GM23338 (cell line): Measurements from ENCODE around the gene CTDSPL. TPM values are rescaled to one million over a fixed set of nuclear protein-coding genes. Genes with fewer than 3 reads are reported as not detected.

Experiments
- ATAC-seq: fragments of 200-7000 bp; cut with Tn5 transposase; 3 replicates; pipeline ENCODE4 v1.9.1; 2020
- DNase-seq: peaks from one replicate; pipeline ENCODE4 v3.0.0-alpha.2; 2015; ENCODE audit warnings: low spot score
- H2AFZ ChIP-seq: fragments of 200-600 bp; sonication (generic); 2 replicates; pipeline ENCODE4 v1.8.0; 2016; ENCODE audit warnings: antibody characterized with exemption, mild to moderate bottlenecking, moderate library complexity
- H3F3A ChIP-seq: fragments of 200-600 bp; sonication (generic); replicated peaks from 2 replicates; pipeline ENCODE4 v1.8.0; 2017; ENCODE audit warnings: antibody characterized with exemption, mixed run types, low read depth
- H3K27ac ChIP-seq: fragments of 200-600 bp; sonication (generic); 2 replicates; pipeline ENCODE4 v1.6.1; 2016; ENCODE audit warnings: low read depth
- H3K27me3 ChIP-seq: fragments of 200-600 bp; sonication (generic); 2 replicates; pipeline ENCODE4 v1.8.0; 2016; ENCODE audit warnings: mild to moderate bottlenecking, mixed run types, moderate library complexity; ENCODE audit not compliant: insufficient read depth
- H3K36me3 ChIP-seq: fragments of 200-600 bp; sonication (generic); 2 replicates; pipeline ENCODE4 v1.8.0; 2016; ENCODE audit warnings: mild to moderate bottlenecking; ENCODE audit not compliant: insufficient read depth
- H3K4me1 ChIP-seq: fragments of 200-600 bp; sonication (generic); 2 replicates; pipeline ENCODE4 v1.8.0; 2016; ENCODE audit warnings: mild to moderate bottlenecking, moderate library complexity; ENCODE audit not compliant: insufficient read depth
- H3K4me2 ChIP-seq: fragments of 200-600 bp; sonication (generic); 2 replicates; pipeline ENCODE4 v1.7.1; 2017; ENCODE audit warnings: mixed run types
- H3K4me3 ChIP-seq: fragments of 200-600 bp; sonication (generic); 2 replicates; pipeline ENCODE4 v1.6.1; 2016; ENCODE audit warnings: mixed run types
- H3K79me2 ChIP-seq: fragments of 200-600 bp; sonication (generic); replicated peaks from 2 replicates; pipeline ENCODE4 v1.8.0; 2017; ENCODE audit warnings: mild to moderate bottlenecking; ENCODE audit not compliant: insufficient read depth
- H3K9me2 ChIP-seq: fragments of 200-600 bp; sonication (generic); 2 replicates; pipeline ENCODE4 v1.8.0; 2017; ENCODE audit not compliant: insufficient read depth
- H4K20me1 ChIP-seq: fragments of 200-600 bp; sonication (generic); replicated peaks from 2 replicates; pipeline ENCODE4 v1.8.0; 2017; ENCODE audit warnings: mild to moderate bottlenecking; ENCODE audit not compliant: insufficient read depth
- H3K27ac Mint-ChIP-seq: 2 replicates; pipeline ENCODE4 v1.8.0; 2020; ENCODE audit warnings: inconsistent platforms, mild to moderate bottlenecking, moderate library complexity, mixed read lengths
- H3K27me3 Mint-ChIP-seq: 3 replicates; pipeline ENCODE4 v1.8.0; 2022; ENCODE audit warnings: low read depth, mild to moderate bottlenecking, moderate library complexity, mixed read lengths, inconsistent platforms; ENCODE audit not compliant: insufficient read depth, poor library complexity
- H3K36me3 Mint-ChIP-seq: 3 replicates; pipeline ENCODE4 v1.8.0; 2021; ENCODE audit warnings: low read depth, mild to moderate bottlenecking, inconsistent platforms, moderate library complexity, mixed read lengths
- H3K4me1 Mint-ChIP-seq: 3 replicates; pipeline ENCODE4 v1.8.0; 2020; ENCODE audit warnings: mild to moderate bottlenecking, inconsistent platforms, mixed read lengths
- H3K4me3 Mint-ChIP-seq: 3 replicates; pipeline ENCODE4 v1.8.0; 2021; ENCODE audit warnings: moderate library complexity, mild to moderate bottlenecking, inconsistent platforms, mixed read lengths
- H3K9me3 Mint-ChIP-seq: 3 replicates; pipeline ENCODE4 v1.8.0; 2020; ENCODE audit warnings: moderate library complexity, mild to moderate bottlenecking, inconsistent platforms, mixed read lengths
- POLR2AphosphoS5 ChIP-seq: IDR thresholded peaks from 2 replicates; pipeline ENCODE4 v1.6.1; 2016; ENCODE audit warnings: antibody characterized with exemption, low read depth
- REST ChIP-seq: IDR thresholded peaks from one replicate; pipeline ENCODE4 v1.6.1; 2018; ENCODE audit warnings: antibody characterized with exemption; ENCODE audit not compliant: unreplicated experiment
- ZNF462 ChIP-seq: fragments of 250-450 bp; sonication (Bioruptor Pico); IDR thresholded peaks from 2 replicates; pipeline ENCODE4 v1.5.0; 2020; ENCODE audit warnings: mild to moderate bottlenecking, moderate library complexity
- polyA plus RNA-seq: library from polyadenylated mRNA; unstranded; fragments of >200 nt; fragmentation: Nextera tagmentation; extraction: Ambion mirVana; gene quantifications from 2 replicates; pipeline ENCODE4 v1.2.1, GENCODE V29; 2016
- total RNA-seq: library from RNA; depleted of rRNA; stranded (reverse); fragments of >200 nt; shearing (Covaris generic); gene quantifications from 2 replicates; pipeline ENCODE4 v1.2.3, GENCODE V29; 2014

Gene CTDSPL
- total and polyA plus RNA-seq, 2 experiments from 2014 or later, result 23.2 to 42.0 TPM

GRCh38 chr3:38008971-38009580 lies 147.4 kb downstream of the CTDSPL start:
- H3K36me3 ChIP-seq, result no peaks in the 10 kb centered on the region
- no peaks in the 10 kb centered on the region for H3F3A ChIP-seq
- DNase-seq (no peak), ATAC-seq (no peak)
- H3K79me2 ChIP-seq, result no peaks in the 10 kb centered on the region
- Mint-ChIP-seq H3K4me3 (no peak overlapping the region), H3K9me3 (no peaks in the 10 kb centered on the region), H3K27me3 (peaks cover 12% of the 10 kb centered on the region), H3K27ac (peak overlapping the region; percentile 70), H3K36me3 (peaks cover 2% of the 10 kb centered on the region; the same call in 2 of the 3 replicates), H3K4me1 (peaks cover 7% of the 10 kb centered on the region; the same call in 2 of the 3 replicates)
- TF ChIP-seq ZNF462 (CRISPR knock-in tag), result no peak
- no peak for TF ChIP-seq REST
- TF ChIP-seq POLR2AphosphoS5, result no peak
- no peaks in the 10 kb centered on the region; the same call in 1 of the 2 replicates for H4K20me1 ChIP-seq
- H2AFZ ChIP-seq, result no peak overlapping the region
- no peak overlapping the region for H3K4me3 ChIP-seq
- H3K27me3 ChIP-seq, result no peaks in the 10 kb centered on the region
- H3K4me1 ChIP-seq, result no peaks in the 10 kb centered on the region
- no peaks in the 10 kb centered on the region for H3K9me2 ChIP-seq
- no peak overlapping the region for H3K27ac ChIP-seq
- no peak overlapping the region for H3K4me2 ChIP-seq
